GM12878 (cell line): ENCODE data around the gene SMOC1.

Source experiments
- BCLAF1 ChIP-seq: fragments of 450-650 bp; IDR thresholded peaks from 2 replicates; pipeline ENCODE4 v1.6.1; 2017; ENCODE audit warnings: antibody characterized with exemption, mild to moderate bottlenecking, moderate library complexity
- BMI1 ChIP-seq: fragments of 450-650 bp; IDR thresholded peaks from 2 replicates; pipeline ENCODE4 v1.6.1; 2016; ENCODE audit warnings: mild to moderate bottlenecking, moderate library complexity, borderline replicate concordance
- CTCF ChIP-seq, 3 experiments: IDR thresholded peaks in 2 of 3; conservative IDR thresholded peaks in 1 of 3; 2 replicates each; pipeline ENCODE4 v1.5.1; 2011; ENCODE audit warnings: low read depth in 3 of 3, low read length in 3 of 3, mild to moderate bottlenecking in 3 of 3, control low read depth in 2 of 3, moderate library complexity in 2 of 3, inconsistent platforms in 1 of 3, mixed read lengths in 1 of 3; ENCODE audit not compliant: control insufficient read depth in 2 of 3, insufficient read depth in 1 of 3; ENCODE audit errors: extremely low read depth in 1 of 3
- EGR1 ChIP-seq, 2 experiments: IDR thresholded peaks; 1 replicate in 1 of 2; 2 replicates in 1 of 2; pipeline ENCODE4 v1.6.1; 2011 to 2012; ENCODE audit warnings: low read depth in 2 of 2, low read length in 2 of 2, borderline replicate concordance in 1 of 2, mild to moderate bottlenecking in 1 of 2, moderate library complexity in 1 of 2
- EZH2 ChIP-seq: IDR thresholded peaks from 2 replicates; pipeline ENCODE4 v1.6.1; 2012; ENCODE audit warnings: low read depth, mild to moderate bottlenecking, control low read depth, inconsistent platforms, low read length, borderline replicate concordance; ENCODE audit not compliant: control insufficient read depth
- MAX ChIP-seq: IDR thresholded peaks from 2 replicates; pipeline ENCODE4 v1.6.1; 2012; ENCODE audit warnings: low read depth, low read length, improper control_type of control experiment
- RAD51 ChIP-seq: fragments of 450-650 bp; IDR thresholded peaks from 2 replicates; pipeline ENCODE4 v1.6.1; 2016; ENCODE audit warnings: moderate library complexity, mild to moderate bottlenecking, inconsistent platforms
- SMC3 ChIP-seq: IDR thresholded peaks from 2 replicates; pipeline ENCODE4 v1.6.1; 2011; ENCODE audit warnings: low read length, improper control_type of control experiment, borderline replicate concordance
- ZBTB33 ChIP-seq: fragments of 450-650 bp; IDR thresholded peaks from 2 replicates; pipeline ENCODE4 v1.6.1; 2017; ENCODE audit warnings: mild to moderate bottlenecking
- ZSCAN29 ChIP-seq: fragments of 450-650 bp; IDR thresholded peaks from 2 replicates; pipeline ENCODE4 v1.6.1; 2017; ENCODE audit warnings: mild to moderate bottlenecking, moderate library complexity

GRCh38 chr14:70045844-70046535 is 166.8 kb downstream of the SMOC1 start:
- peak; percentile 35 to 63 (median 40); a peak in 4 of 6 replicates for TF ChIP-seq CTCF (IDR thresholded peaks at IDR 0.05 in 2 of 3, conservative IDR thresholded peaks at IDR 0.05 in 1 of 3; ENCODE audit: control insufficient read depth in 2 of 3, extremely low read depth in 1 of 3, insufficient read depth in 1 of 3, low read depth in 3 of 3, low read length in 3 of 3)
- no peak for TF ChIP-seq MAX
- TF ChIP-seq RAD51: no peak
- TF ChIP-seq BMI1: no peak
- no peak for TF ChIP-seq EZH2
- TF ChIP-seq ZSCAN29: no peak
- TF ChIP-seq EGR1 (IDR thresholded peaks at IDR 0.05; ENCODE audit: borderline replicate concordance in 1 of 2, low read depth in 2 of 2, low read length in 2 of 2): no peak
- no peak for TF ChIP-seq BCLAF1
- TF ChIP-seq ZBTB33: no peak
- TF ChIP-seq SMC3: peak; percentile 23; the same call in 1 of the 2 replicates
